ENCODE data around the gene LRTM1. TPM values are rescaled to one million over a fixed set of nuclear protein-coding genes. Genes with fewer than 3 reads are reported as not detected.

LRTM1 gene
- total RNA-seq, 1 donor from 2014 or later, result not detected

GRCh38 chr3:54882129-54882833, 45.6 kb downstream of the LRTM1 start:
- Mint-ChIP-seq H3K4me3 (ENCODE audit: unreplicated experiment) (no peak overlapping the region), H3K36me3 (ENCODE audit: low read depth) (no peaks in the 10 kb centered on the region), H3K9me3 (ENCODE audit: low read depth) (no peaks in the 10 kb centered on the region), H3K27ac (ENCODE audit: unreplicated experiment) (peak overlapping the region; percentile 57), H3K4me1 (ENCODE audit: low read depth) (peaks cover 57% of the 10 kb centered on the region), H3K27me3 (ENCODE audit: low read depth) (no peaks in the 10 kb centered on the region)
- no peak for DNase-seq (ENCODE audit: low spot score)
- TF ChIP-seq CTCF (IDR thresholded peaks at IDR 0.05), result no peak

- Mint-ChIP-seq H3K4me1 (ENCODE audit: low read depth) (peaks cover 59% of the 10 kb centered on the region), H3K27me3 (ENCODE audit: low read depth) (no peaks in the 10 kb centered on the region), H3K9me3 (ENCODE audit: low read depth) (no peaks in the 10 kb centered on the region), H3K4me3 (ENCODE audit: unreplicated experiment) (no peak overlapping the region), H3K27ac (ENCODE audit: unreplicated experiment) (no peak overlapping the region), H3K36me3 (ENCODE audit: low read depth) (no peaks in the 10 kb centered on the region)
- no peak for TF ChIP-seq CTCF (IDR thresholded peaks at IDR 0.05)
- DNase-seq (ENCODE audit: low spot score), result no peak
Observed at GRCh38 chr3:54878145-54878544, 49.7 kb downstream of the LRTM1 start.

GRCh38 chr3:54877730-54878129, 50.1 kb downstream of the LRTM1 start:
- TF ChIP-seq CTCF (IDR thresholded peaks at IDR 0.05), result no peak
- Mint-ChIP-seq H3K27ac (ENCODE audit: unreplicated experiment) (no peak overlapping the region), H3K9me3 (ENCODE audit: low read depth) (no peaks in the 10 kb centered on the region), H3K27me3 (ENCODE audit: low read depth) (no peaks in the 10 kb centered on the region), H3K36me3 (ENCODE audit: low read depth) (no peaks in the 10 kb centered on the region), H3K4me1 (ENCODE audit: low read depth) (peaks cover 56% of the 10 kb centered on the region), H3K4me3 (ENCODE audit: unreplicated experiment) (no peak overlapping the region)
- no peak for DNase-seq (ENCODE audit: low spot score)

- H3K4me1 Mint-ChIP-seq (ENCODE audit: low read depth), result peaks cover 45% of the 10 kb centered on the region
- H3K27me3 Mint-ChIP-seq (ENCODE audit: low read depth), result no peaks in the 10 kb centered on the region
- no peak for DNase-seq (ENCODE audit: low spot score)
- no peak overlapping the region for H3K27ac Mint-ChIP-seq (ENCODE audit: unreplicated experiment)
- H3K4me3 Mint-ChIP-seq (ENCODE audit: unreplicated experiment), result no peak overlapping the region
- TF ChIP-seq CTCF (IDR thresholded peaks at IDR 0.05), result no peak
- no peaks in the 10 kb centered on the region for H3K36me3 Mint-ChIP-seq (ENCODE audit: low read depth)
- no peaks in the 10 kb centered on the region for H3K9me3 Mint-ChIP-seq (ENCODE audit: low read depth)
Observed at GRCh38 chr3:54876694-54877093, 51.2 kb downstream of the LRTM1 start.

GRCh38 chr3:54875596-54876268, 52.1 kb downstream of the LRTM1 start:
- DNase-seq (ENCODE audit: low spot score), result no peak
- peaks cover 45% of the 10 kb centered on the region for H3K4me1 Mint-ChIP-seq (ENCODE audit: low read depth)

More at GRCh38 chr3:54875596-54876268, 52.1 kb downstream of the LRTM1 start:
- no peak for TF ChIP-seq CTCF (IDR thresholded peaks at IDR 0.05)
- H3K4me3 Mint-ChIP-seq (ENCODE audit: unreplicated experiment), result no peak overlapping the region
- H3K27ac Mint-ChIP-seq (ENCODE audit: unreplicated experiment), result no peak overlapping the region
- no peaks in the 10 kb centered on the region for H3K9me3 Mint-ChIP-seq (ENCODE audit: low read depth)
- no peaks in the 10 kb centered on the region for H3K27me3 Mint-ChIP-seq (ENCODE audit: low read depth)
- no peaks in the 10 kb centered on the region for H3K36me3 Mint-ChIP-seq (ENCODE audit: low read depth)

Data from chondrocyte (in vitro differentiated cells).